HEK293 (cell line): ENCODE measurements around the gene RIPK4.

Experiments used
- GFI1B ChIP-seq: fragments of 450-650 bp; formaldehyde crosslinking; IDR thresholded peaks from 2 replicates; pipeline ENCODE4 v1.5.1; 2016; ENCODE audit warnings: missing biosample characterization, missing genetic modification characterization
- GLI2 ChIP-seq: fragments of 450-650 bp; formaldehyde crosslinking; IDR thresholded peaks from 2 replicates; pipeline ENCODE4; 2017; ENCODE audit warnings: missing biosample characterization, missing genetic modification characterization, low read depth, borderline replicate concordance
- GLIS1 ChIP-seq: fragments of 450-650 bp; formaldehyde crosslinking; IDR thresholded peaks from 2 replicates; pipeline ENCODE4 v1.5.1; 2016; ENCODE audit warnings: missing biosample characterization, missing genetic modification characterization
- HOXD13 ChIP-seq: sonication (generic); formaldehyde crosslinking; IDR thresholded peaks from 2 replicates; pipeline ENCODE4 v1.8.0; 2022; ENCODE audit warnings: missing genetic modification reagents, borderline replicate concordance
- KLF10 ChIP-seq: fragments of 450-650 bp; IDR thresholded peaks from 2 replicates; pipeline ENCODE4 v1.5.1; 2018; ENCODE audit warnings: missing biosample characterization, mild to moderate bottlenecking, missing genetic modification characterization
- KLF16 ChIP-seq: fragments of 450-650 bp; formaldehyde crosslinking; IDR thresholded peaks from 2 replicates; pipeline ENCODE4 v1.5.1; 2017; ENCODE audit warnings: missing biosample characterization, missing genetic modification characterization
- KLF8 ChIP-seq: fragments of 450-650 bp; formaldehyde crosslinking; IDR thresholded peaks from 2 replicates; pipeline ENCODE4 v1.5.1; 2016; ENCODE audit warnings: missing biosample characterization, missing genetic modification characterization
- OSR2 ChIP-seq: fragments of 450-650 bp; formaldehyde crosslinking; IDR thresholded peaks from 2 replicates; pipeline ENCODE4 v1.5.1; 2016; ENCODE audit warnings: missing biosample characterization, missing genetic modification characterization
- PRDM1 ChIP-seq: fragments of 450-650 bp; formaldehyde crosslinking; IDR thresholded peaks from 2 replicates; pipeline ENCODE4; 2016; ENCODE audit warnings: missing biosample characterization, missing genetic modification characterization
- SP2 ChIP-seq: fragments of 450-650 bp; formaldehyde crosslinking; IDR thresholded peaks from 2 replicates; pipeline ENCODE4 v1.5.1; 2016; ENCODE audit warnings: missing biosample characterization, missing genetic modification characterization
- SP7 ChIP-seq: fragments of 450-650 bp; formaldehyde crosslinking; IDR thresholded peaks from 2 replicates; pipeline ENCODE4 v1.5.1; 2016; ENCODE audit warnings: missing biosample characterization, missing genetic modification characterization
- TCF7L2 ChIP-seq: IDR thresholded peaks from 2 replicates; pipeline ENCODE4 v1.6.1; 2011; ENCODE audit warnings: low read depth, mild to moderate bottlenecking, inconsistent platforms, low read length, moderate library complexity, borderline replicate concordance
- YY2 ChIP-seq: fragments of 450-650 bp; formaldehyde crosslinking; IDR thresholded peaks from 2 replicates; pipeline ENCODE4 v1.5.1; 2016; ENCODE audit warnings: missing biosample characterization, missing genetic modification characterization
- ZBTB44 ChIP-seq: fragments of 450-650 bp; IDR thresholded peaks from 2 replicates; pipeline ENCODE4 v1.5.1; 2018; ENCODE audit warnings: missing biosample characterization, mild to moderate bottlenecking, missing genetic modification characterization
- ZFP3 ChIP-seq: fragments of 450-650 bp; formaldehyde crosslinking; IDR thresholded peaks from 2 replicates; pipeline ENCODE4 v1.5.1; 2016; ENCODE audit warnings: low read depth, missing biosample characterization, missing genetic modification characterization
- ZIC2 ChIP-seq: fragments of 450-650 bp; formaldehyde crosslinking; IDR thresholded peaks from 2 replicates; pipeline ENCODE4 v1.5.1; 2016; ENCODE audit warnings: missing biosample characterization, missing genetic modification characterization
- ZNF132 ChIP-seq: fragments of 450-650 bp; formaldehyde crosslinking; IDR thresholded peaks from 2 replicates; pipeline ENCODE4 v1.5.1; 2017; ENCODE audit warnings: missing biosample characterization, missing genetic modification characterization, borderline replicate concordance
- ZNF19 ChIP-seq: fragments of 450-650 bp; formaldehyde crosslinking; IDR thresholded peaks from 2 replicates; pipeline ENCODE4; 2016; ENCODE audit warnings: missing biosample characterization, missing genetic modification characterization, low read depth
- ZNF239 ChIP-seq: fragments of 450-650 bp; formaldehyde crosslinking; IDR thresholded peaks from 2 replicates; pipeline ENCODE4 v1.5.1; 2016; ENCODE audit warnings: missing biosample characterization, missing genetic modification characterization
- ZNF391 ChIP-seq: fragments of 450-650 bp; formaldehyde crosslinking; IDR thresholded peaks from 2 replicates; pipeline ENCODE4 v1.5.1; 2016; ENCODE audit warnings: low read depth, missing biosample characterization, missing genetic modification characterization, borderline replicate concordance
- ZNF514 ChIP-seq: fragments of 450-650 bp; formaldehyde crosslinking; IDR thresholded peaks from 2 replicates; pipeline ENCODE4 v1.5.1; 2016; ENCODE audit warnings: missing biosample characterization, missing genetic modification characterization
- ZNF548 ChIP-seq: fragments of 450-650 bp; formaldehyde crosslinking; IDR thresholded peaks from 2 replicates; pipeline ENCODE4 v1.5.1; 2016; ENCODE audit warnings: missing biosample characterization, missing genetic modification characterization
- ZNF558 ChIP-seq: fragments of 450-650 bp; formaldehyde crosslinking; IDR thresholded peaks from 2 replicates; pipeline ENCODE4 v1.5.1; 2016; ENCODE audit warnings: missing biosample characterization, missing genetic modification characterization
- ZNF561 ChIP-seq: fragments of 450-650 bp; IDR thresholded peaks from 2 replicates; pipeline ENCODE4 v1.5.1; 2018; ENCODE audit warnings: missing biosample characterization, missing genetic modification characterization, borderline replicate concordance
- ZNF621 ChIP-seq: fragments of 450-650 bp; formaldehyde crosslinking; IDR thresholded peaks from 2 replicates; pipeline ENCODE4 v1.5.1; 2017; ENCODE audit warnings: missing biosample characterization, missing genetic modification characterization
- ZNF701 ChIP-seq: fragments of 450-650 bp; formaldehyde crosslinking; IDR thresholded peaks from 2 replicates; pipeline ENCODE4 v1.5.1; 2016; ENCODE audit warnings: missing biosample characterization, missing genetic modification characterization
- ZNF792 ChIP-seq: fragments of 450-650 bp; formaldehyde crosslinking; IDR thresholded peaks from 2 replicates; pipeline ENCODE4 v1.5.1; 2016; ENCODE audit warnings: missing biosample characterization, missing genetic modification characterization
- TF ChIP-seq, protein P1 (sequence below): fragments of 450-650 bp; formaldehyde crosslinking; IDR thresholded peaks from 2 replicates; pipeline ENCODE4 v1.5.1; 2016; ENCODE audit warnings: missing biosample characterization, missing genetic modification characterization
- TF ChIP-seq, protein P2 (sequence below): fragments of 450-650 bp; formaldehyde crosslinking; IDR thresholded peaks from 2 replicates; pipeline ENCODE4 v1.5.1; 2016; ENCODE audit warnings: missing biosample characterization, missing genetic modification characterization
- TF ChIP-seq, protein P3 (sequence below): fragments of 450-650 bp; formaldehyde crosslinking; IDR thresholded peaks from 2 replicates; pipeline ENCODE4 v1.5.1; 2016; ENCODE audit warnings: missing biosample characterization, missing genetic modification characterization
- TF ChIP-seq, protein P4 (sequence below): fragments of 450-650 bp; formaldehyde crosslinking; IDR thresholded peaks from 2 replicates; pipeline ENCODE4 v1.5.1; 2017; ENCODE audit warnings: missing biosample characterization, missing genetic modification characterization

The RIPK4 gene

DNA sequence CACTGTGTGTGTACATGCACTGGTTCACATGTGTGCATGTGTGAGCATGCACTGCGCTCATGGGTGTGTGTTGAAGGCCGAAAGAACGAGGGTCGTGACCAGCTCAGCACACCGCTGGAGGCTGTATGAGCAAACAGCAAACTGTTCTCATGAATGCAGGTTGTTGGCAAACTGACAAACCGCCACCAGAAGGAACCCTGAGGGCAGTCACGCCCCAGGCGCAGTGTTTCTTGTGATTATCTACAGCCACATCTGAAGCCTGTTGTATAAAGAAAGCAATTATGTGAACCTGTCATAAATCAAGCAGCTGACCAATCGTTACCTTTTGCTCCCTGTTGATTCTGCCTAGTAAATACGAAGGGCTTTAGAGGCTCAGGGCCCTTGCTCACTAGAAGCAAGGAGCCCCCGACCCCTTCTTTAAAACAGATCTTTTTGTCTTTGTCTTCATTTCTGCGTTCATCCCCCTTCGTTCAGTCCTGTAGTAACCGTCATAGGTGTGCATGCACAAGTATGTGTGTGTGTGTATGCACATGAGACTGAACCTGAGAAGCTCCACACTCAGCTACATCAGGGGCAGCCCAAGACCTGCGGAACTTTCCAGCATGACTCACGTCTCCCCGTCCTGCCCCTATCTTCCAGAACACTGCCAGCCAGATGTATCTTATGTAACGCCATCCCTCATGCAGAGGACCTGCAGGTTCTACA is 16.8 kb upstream of the RIPK4 start (continued):
- peak; percentile 79; the same call in 1 of the 2 replicates for TF ChIP-seq HOXD13 (CRISPR knock-in tag)
- no peak for TF ChIP-seq YY2 (tag by site-specific recombination)
- no peak for TF ChIP-seq ZNF514 (tag by site-specific recombination)
- peak; percentile 63 for TF ChIP-seq KLF16 (tag by site-specific recombination)
- TF ChIP-seq OSR2 (tag by site-specific recombination) = peak; percentile 98
- peak; percentile 29 for TF ChIP-seq SP2 (tag by site-specific recombination)
- TF ChIP-seq ZNF19 = no peak
- no peak for TF ChIP-seq ZNF391 (tag by site-specific recombination)
- no peak for TF ChIP-seq ZNF132 (tag by site-specific recombination)
- peak; percentile 95 for TF ChIP-seq TCF7L2
- TF ChIP-seq ZNF548 (tag by site-specific recombination) = no peak
- TF ChIP-seq KLF8 (tag by site-specific recombination) = no peak; the same call in 1 of the 2 replicates
- TF ChIP-seq, protein P1, sequence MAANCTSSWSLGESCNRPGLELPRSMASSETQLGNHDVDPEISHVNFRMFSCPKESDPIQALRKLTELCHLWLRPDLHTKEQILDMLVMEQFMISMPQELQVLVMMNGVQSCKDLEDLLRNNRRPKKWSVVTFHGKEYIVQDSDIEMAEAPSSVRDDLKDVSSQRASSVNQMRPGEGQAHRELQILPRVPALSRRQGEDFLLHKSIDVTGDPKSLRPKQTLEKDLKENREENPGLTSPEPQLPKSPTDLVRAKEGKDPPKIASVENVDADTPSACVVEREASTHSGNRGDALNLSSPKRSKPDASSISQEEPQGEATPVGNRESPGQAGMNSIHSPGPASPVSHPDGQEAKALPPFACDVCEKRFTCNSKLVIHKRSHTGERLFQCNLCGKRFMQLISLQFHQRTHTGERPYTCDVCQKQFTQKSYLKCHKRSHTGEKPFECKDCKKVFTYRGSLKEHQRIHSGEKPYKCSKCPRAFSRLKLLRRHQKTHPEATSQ (tag by site-specific recombination) = no peak
- no peak for TF ChIP-seq ZNF558
- TF ChIP-seq GLI2 (tag by site-specific recombination) = no peak; the same call in 1 of the 2 replicates
- TF ChIP-seq ZNF561 (tag by site-specific recombination) = peak; percentile 92
- TF ChIP-seq ZNF239 (tag by site-specific recombination) = no peak
- TF ChIP-seq SP7 (tag by site-specific recombination) = peak; percentile 98
- TF ChIP-seq ZFP3 (tag by site-specific recombination) = no peak
- TF ChIP-seq, protein P2, sequence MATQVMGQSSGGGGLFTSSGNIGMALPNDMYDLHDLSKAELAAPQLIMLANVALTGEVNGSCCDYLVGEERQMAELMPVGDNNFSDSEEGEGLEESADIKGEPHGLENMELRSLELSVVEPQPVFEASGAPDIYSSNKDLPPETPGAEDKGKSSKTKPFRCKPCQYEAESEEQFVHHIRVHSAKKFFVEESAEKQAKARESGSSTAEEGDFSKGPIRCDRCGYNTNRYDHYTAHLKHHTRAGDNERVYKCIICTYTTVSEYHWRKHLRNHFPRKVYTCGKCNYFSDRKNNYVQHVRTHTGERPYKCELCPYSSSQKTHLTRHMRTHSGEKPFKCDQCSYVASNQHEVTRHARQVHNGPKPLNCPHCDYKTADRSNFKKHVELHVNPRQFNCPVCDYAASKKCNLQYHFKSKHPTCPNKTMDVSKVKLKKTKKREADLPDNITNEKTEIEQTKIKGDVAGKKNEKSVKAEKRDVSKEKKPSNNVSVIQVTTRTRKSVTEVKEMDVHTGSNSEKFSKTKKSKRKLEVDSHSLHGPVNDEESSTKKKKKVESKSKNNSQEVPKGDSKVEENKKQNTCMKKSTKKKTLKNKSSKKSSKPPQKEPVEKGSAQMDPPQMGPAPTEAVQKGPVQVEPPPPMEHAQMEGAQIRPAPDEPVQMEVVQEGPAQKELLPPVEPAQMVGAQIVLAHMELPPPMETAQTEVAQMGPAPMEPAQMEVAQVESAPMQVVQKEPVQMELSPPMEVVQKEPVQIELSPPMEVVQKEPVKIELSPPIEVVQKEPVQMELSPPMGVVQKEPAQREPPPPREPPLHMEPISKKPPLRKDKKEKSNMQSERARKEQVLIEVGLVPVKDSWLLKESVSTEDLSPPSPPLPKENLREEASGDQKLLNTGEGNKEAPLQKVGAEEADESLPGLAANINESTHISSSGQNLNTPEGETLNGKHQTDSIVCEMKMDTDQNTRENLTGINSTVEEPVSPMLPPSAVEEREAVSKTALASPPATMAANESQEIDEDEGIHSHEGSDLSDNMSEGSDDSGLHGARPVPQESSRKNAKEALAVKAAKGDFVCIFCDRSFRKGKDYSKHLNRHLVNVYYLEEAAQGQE (tag by site-specific recombination) = no peak
- TF ChIP-seq ZNF701 (tag by site-specific recombination) = 0 out of 2 replicates have a peak, but pooled peaks have one; percentile 14
- no peak for TF ChIP-seq ZNF792 (tag by site-specific recombination)
- peak; percentile 98 for TF ChIP-seq ZIC2
- TF ChIP-seq, protein P3, sequence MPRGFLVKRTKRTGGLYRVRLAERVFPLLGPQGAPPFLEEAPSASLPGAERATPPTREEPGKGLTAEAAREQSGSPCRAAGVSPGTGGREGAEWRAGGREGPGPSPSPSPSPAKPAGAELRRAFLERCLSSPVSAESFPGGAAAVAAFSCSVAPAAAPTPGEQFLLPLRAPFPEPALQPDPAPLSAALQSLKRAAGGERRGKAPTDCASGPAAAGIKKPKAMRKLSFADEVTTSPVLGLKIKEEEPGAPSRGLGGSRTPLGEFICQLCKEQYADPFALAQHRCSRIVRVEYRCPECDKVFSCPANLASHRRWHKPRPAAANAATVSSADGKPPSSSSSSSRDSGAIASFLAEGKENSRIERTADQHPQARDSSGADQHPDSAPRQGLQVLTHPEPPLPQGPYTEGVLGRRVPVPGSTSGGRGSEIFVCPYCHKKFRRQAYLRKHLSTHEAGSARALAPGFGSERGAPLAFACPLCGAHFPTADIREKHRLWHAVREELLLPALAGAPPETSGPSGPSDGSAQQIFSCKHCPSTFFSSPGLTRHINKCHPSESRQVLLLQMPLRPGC (tag by site-specific recombination) = no peak
- TF ChIP-seq GFI1B (tag by site-specific recombination) = peak; percentile 38; the same call in 1 of the 2 replicates
- TF ChIP-seq GLIS1 (tag by site-specific recombination) = peak; percentile 84
- no peak for TF ChIP-seq ZNF621 (tag by site-specific recombination)
- TF ChIP-seq PRDM1 (tag by site-specific recombination) = no peak
- TF ChIP-seq ZBTB44 (tag by site-specific recombination) = peak; percentile 89
- TF ChIP-seq, protein P4, sequence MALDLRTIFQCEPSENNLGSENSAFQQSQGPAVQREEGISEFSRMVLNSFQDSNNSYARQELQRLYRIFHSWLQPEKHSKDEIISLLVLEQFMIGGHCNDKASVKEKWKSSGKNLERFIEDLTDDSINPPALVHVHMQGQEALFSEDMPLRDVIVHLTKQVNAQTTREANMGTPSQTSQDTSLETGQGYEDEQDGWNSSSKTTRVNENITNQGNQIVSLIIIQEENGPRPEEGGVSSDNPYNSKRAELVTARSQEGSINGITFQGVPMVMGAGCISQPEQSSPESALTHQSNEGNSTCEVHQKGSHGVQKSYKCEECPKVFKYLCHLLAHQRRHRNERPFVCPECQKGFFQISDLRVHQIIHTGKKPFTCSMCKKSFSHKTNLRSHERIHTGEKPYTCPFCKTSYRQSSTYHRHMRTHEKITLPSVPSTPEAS (tag by site-specific recombination) = no peak; the same call in none of the 2 replicates
- peak; percentile 82 for TF ChIP-seq KLF10 (tag by site-specific recombination)
